Regular cardiac myocyte (primary cell): Measurements from ENCODE around the gene SAP30L. TPM values are rescaled to one million over a fixed set of nuclear protein-coding genes. Genes with fewer than 3 reads are reported as not detected.

ENCODE experiments used
- total RNA-seq: library from RNA; depleted of rRNA; stranded (reverse); fragments of >200 nt; gene quantifications from 2 replicates; pipeline ENCODE4 v1.2.3, GENCODE V29; 2014

Gene SAP30L, protein sequence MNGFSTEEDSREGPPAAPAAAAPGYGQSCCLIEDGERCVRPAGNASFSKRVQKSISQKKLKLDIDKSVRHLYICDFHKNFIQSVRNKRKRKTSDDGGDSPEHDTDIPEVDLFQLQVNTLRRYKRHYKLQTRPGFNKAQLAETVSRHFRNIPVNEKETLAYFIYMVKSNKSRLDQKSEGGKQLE
- 22.6 and 22.8 TPM in 2 replicates for total RNA-seq

DNA sequence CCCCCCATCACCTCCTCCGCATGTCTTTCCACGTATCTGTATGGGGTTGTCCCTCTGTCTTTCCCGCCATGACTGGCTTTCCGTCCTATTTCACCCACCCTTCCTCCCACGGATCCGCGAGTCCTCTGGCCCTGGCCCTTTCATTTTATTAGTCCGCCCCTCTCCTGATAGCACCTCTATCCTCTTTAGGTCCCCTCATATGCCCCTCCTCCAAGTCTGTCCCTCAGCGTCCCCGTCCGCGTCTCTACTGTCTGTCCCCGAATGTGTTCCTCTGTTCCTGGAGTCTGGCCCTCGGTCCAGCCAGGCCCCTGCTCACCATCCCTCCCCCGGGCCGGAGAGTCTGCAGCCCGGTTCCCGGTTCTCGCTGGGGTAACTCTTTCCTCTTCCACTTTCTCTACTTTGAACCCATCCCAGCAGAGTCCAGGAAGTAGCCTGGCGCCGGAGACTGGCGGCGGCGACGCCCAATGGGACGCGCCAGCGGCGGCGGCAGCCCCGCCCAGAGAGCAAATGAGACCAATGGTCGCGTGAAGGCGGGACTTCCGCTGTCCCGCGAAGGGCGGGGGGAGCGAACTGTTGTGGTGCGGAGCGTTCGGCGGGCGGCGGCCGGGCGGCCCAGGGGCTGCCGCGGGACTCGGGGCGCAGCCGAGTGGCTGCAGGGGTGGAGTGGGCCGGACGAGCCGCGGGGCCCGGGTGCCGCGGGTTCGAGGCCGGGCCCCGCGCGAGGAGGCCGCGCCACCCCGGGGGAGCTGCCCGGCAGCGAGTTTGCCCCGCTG, at the start of gene SAP30L:
Gene SAP30L, plus strand, starts transcription at position 576 of the 773 bp plus-strand sequence. CDS start 608 bp downstream, outside the sequence.

GRCh38 chr5:154478224-154478565, 32.4 kb downstream of the SAP30L start, which contains the start of gene HAND1:
Gene HAND1, minus strand, starts transcription at chr5:154478227. Its CDS starts 219 bp downstream, at chr5:154478008.

Other genes with a start within 250 kb of the SAP30L start
- not detected in 2 replicates for gene HAND1, start 32.2 kb downstream of the SAP30L start, total RNA-seq